NCI-H1048 (cell line): ENCODE data around the gene STARD10.
"Not testable (repeated sequence)": the region's sequence is repeated elsewhere in the genome, so short reads cannot be mapped to it uniquely, and the experiment has no call there.

ENCODE experiments used
- DNase-seq: peaks from one replicate; lab custom pipeline; 2025; lab: John Stamatoyannopoulos, UW

Gene STARD10

GRCh38 chr11:72807792-72808191 lies 13.9 kb upstream of the STARD10 start:
- DNase-seq = no peak

DNA sequence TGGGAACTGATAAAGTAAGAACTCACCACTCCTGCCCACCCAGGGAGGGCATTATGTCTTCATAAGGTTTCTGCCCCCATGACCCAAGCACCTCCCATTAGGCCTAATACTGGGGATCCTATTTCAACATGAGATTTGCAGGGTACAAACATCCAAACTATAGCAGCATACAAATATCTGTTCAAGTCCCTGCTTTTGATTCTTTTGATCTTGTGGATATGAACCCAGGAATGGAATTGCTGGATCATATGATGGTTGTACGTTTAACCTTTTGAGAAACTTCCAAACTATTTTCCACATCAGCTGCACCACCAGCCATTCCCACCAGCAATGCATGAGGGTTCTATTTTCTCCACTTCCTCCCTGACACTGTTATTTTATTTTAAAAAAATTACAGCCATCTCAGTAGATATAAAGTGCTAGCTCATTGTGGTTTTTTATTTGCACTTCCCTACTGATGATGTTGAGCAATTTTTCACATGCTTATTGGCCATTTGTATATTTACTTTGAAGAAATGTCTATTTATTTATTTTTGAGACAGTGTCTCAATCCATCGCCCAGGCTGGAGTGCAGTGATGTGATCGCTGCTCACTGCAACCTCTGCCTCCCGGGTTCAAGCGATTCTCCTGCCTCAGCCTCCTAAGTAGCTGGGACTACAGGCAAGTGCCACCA lies 13.3 kb upstream of the STARD10 start:
- no peak for DNase-seq

DNA sequence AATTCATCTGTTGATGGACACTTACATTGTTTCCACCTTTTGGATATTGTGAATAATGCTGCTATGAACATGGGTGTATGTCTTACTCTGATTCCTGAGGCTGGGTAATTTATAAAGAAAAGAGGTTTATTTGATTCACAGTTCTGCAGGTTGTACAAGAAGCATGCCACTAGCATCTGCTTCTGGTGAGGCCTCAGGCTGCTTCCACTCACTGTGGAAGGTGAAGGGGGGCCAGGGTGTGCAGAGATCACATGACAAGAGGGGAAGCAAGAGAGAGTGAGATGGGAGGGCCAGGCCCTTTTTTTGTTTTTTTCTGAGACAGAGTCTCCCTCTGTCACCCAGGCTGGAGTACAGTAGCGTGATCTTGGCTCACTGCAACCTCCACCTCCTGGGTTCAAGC lies 12.5 kb upstream of the STARD10 start:
- DNase-seq = not testable (repeated sequence)

GRCh38 chr11:72805216-72805615 lies 11.4 kb upstream of the STARD10 start:
- DNase-seq = no peak

DNA sequence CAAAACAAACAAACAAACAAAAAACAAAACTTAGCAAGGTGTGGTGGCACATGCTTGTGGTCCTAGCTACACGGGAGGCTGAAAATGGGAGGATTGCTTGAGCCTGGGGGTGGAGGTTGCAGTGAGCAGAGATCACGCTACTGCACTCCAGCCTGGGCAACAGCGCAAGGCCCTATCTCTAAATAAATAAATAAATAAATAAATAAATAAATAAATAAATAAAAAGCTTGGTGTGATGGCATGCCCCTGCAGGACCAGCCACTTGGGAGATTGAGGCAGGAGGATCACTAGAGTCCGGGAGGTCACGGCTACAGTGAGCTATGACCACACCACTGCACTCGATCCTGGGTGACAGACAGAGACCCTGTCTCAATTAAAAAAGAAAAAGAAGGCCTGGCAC lies 9.0 kb upstream of the STARD10 start:
- no peak for DNase-seq

DNA sequence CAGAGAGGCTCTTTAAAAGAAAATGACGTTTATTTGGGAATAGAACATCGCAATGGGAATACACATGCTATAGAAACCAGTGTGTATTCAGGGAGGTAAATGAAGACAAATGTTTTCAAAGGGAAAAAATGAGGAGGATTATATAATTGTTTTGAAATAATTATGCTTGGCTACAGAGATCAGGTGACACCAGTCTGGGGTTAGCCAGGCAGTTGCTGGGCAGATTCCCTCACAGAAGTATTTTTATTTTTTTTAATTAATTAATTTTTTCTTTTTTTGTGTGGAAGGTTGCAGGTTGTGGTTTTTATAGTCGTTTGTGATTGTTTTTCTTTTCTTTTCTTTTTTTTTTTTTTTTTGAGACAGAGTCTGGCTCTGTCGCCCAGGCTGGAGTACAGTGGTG lies 5.6 kb upstream of the STARD10 start:
- DNase-seq = no peak

DNA sequence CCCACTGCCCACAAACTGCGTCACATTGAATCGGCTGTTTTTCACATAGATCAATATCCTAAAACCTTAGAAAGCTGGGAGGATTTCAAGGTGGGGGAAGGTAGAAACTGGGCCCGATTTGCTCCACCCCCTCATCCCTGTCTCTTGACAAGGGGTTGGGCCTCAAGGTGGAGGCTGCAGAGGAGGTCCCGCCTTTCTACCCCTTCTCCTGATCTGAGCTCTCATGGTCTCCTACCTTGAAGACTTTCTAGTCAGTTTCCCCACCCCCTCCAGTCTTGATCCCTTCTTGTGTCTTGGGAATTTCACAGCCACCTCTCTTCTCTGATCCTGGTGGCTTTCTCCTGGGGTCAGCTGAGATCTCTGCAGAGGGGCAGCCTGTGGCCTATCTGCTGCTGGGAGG lies 4.5 kb upstream of the STARD10 start:
- DNase-seq = no peak

DNA sequence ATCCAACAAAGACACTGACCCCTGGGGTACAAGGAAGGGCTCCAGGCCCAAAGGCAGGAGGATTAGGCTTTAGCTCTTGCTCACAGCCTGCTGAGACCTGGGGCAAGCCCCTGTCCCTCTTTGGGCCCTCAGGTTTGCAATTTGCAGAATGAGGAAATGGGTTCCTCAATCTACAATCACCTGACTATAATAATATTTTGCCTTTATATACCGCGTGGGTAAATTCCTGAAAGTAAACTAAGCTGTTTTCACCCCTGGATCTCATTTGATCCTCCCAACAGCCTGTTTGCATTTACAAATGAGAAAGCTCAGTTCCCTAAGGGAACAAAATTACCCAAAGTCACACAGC lies 797 bp downstream of the STARD10 start:
- no peak for DNase-seq

DNA sequence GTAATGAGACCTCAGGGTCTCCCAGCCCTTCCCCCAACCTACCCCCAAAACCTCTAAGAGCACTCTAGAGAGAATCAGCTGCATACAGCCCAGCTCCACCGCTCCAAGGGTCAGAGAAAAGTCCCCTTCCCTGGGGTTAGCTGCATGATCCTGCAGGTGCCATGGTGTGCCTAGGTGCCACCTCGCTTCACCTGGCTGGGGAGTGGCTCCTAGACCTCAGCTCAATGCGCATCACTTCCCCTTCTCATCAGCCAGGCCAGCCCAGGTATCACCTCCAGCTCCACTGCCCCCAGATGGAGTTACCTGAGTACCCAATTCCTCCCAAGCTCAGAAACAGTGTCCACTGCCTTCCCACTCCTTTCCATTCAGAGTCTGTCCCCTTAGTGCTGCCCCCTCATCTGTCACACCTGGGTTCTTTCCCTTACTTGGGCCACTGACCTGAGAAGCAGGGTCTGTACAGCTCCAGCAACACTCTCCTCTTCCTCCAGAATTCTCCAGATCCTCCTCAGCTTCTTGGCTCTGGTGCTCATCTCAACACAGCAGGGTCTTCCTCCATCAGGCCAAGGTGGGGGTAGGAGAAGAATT lies 1.3 kb downstream of the STARD10 start:
- DNase-seq = no peak

- not testable (repeated sequence) for DNase-seq
These were observed 2.6 kb downstream of the STARD10 start for GRCh38 chr11:72791228-72791627.

- no peak for DNase-seq
These were observed 4.2 kb downstream of the STARD10 start for GRCh38 chr11:72789493-72790131.

DNA sequence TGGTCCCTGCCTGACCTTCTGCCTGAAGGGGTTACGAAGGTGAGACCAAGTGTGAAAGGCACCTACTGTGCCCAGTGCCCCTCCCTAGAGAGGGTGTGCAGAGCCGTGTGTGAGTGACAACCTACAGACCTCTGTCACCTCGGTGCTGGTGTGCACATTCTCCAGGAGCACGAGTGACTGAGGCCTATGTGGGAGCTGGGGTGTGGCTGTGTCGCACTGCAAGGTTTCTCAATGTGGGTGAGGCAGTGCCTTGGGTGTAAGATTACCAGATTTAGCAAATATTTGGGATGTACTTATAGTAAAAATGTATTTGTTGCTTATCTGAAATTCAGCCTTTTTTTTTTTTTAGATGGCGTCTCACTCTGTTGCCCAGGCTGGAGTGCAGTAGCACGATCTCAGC lies 5.6 kb downstream of the STARD10 start:
- DNase-seq = no peak

DNA sequence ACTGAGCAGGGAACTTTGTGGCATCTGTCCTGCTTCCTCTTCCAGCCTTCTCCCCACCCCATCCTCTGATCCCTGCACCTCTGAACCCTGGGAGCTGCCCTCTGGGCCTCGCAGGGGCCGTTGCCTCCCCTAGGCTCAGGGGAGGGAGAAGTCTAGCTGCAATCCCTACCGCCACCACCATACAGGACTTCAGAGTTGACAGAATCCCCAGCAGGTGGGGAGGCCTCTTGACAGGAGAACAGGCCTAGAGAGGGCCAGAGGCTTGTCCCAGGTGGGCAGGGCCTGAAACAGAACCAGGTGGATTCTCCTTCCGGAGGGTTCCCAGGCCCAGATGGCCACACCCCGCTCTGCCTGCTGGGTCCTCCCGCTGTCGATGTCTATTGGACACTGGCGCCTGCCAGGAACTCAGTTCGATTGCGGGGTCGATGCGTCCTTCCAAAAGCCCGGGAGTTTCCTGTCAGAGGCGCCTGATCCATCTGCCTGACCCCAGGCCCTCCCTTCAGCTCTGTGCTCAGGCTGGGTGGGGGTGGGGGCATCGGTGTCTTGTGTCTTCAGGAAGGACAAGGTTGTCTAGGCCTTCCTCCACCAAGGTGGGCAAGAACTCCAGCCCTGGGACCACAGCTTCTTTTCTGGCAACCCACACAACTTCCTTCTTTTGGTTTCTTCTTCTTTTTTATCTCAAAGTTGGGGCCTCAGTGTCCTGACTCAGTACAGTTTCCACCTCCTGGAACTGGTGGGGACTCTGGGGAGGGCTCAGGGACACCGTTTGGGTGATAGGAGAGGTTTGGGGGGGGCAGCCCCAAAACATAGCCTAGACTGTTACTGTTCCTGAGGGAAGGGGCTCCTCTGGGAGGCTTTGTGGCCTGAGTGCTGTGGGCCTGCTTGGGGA lies 6.4 kb downstream of the STARD10 start:
- no peak for DNase-seq

DNA sequence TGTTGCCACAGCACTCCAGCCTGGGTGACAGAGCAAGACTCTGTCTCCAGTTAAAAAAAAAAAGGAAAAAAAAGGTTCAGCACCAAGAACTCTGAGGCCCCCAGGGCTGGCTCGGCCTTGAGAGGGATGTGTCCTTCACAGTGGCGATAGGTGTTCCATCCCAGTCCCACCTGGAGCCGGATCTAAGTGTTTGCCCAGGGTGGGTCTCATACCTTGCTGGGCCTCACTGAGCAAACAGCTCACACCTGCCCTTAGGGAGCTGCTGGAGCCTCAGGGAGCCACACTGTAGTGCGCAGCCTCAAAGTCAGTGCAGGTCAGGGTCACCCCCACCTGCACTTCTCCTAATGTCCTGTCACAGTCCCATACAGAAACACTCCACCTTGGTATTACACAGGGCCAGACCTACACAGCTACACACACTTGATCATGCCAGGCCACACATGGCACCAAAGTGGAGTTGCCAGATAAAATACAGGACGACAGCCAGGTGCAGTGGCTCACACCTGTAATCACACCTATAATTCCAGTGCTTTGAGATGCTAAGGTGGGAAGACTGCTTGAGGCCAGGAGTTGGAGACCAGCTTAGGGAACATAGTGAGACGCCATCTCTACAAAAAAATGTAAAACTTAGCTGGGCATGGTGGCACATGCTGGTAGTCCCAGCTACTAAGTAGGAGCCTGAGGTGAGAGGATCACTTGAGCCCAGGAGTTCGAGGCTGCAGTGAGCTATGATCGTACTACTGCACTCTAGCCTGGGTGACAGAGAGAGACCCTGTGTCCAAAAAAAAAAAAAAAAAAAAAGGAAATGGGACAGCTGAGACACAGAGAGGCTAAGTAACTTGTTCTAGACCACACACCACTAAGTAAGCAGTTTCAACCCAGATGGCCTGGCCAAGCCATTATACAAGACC lies 7.3 kb downstream of the STARD10 start:
- no peak for DNase-seq

DNA sequence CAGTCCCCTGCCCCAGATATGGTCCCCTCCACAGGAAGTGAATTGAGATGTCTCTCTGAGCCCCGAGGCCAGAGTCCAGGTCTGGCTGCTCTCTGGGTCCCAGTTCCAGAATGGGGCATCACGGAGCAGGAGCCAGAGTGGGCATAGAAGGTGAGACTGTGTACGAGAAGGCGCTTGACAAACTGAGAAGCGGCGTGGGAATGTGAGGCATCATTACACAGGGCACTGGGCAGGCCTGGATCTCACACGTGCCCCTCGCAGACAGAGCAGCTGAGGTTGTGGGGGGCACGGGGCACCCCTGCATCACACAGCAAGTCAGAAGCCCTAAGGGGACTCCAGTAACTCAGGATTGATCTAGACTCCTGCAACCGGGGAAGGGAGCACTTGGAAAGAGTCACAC lies 9.2 kb downstream of the STARD10 start:
- DNase-seq = no peak

DNA sequence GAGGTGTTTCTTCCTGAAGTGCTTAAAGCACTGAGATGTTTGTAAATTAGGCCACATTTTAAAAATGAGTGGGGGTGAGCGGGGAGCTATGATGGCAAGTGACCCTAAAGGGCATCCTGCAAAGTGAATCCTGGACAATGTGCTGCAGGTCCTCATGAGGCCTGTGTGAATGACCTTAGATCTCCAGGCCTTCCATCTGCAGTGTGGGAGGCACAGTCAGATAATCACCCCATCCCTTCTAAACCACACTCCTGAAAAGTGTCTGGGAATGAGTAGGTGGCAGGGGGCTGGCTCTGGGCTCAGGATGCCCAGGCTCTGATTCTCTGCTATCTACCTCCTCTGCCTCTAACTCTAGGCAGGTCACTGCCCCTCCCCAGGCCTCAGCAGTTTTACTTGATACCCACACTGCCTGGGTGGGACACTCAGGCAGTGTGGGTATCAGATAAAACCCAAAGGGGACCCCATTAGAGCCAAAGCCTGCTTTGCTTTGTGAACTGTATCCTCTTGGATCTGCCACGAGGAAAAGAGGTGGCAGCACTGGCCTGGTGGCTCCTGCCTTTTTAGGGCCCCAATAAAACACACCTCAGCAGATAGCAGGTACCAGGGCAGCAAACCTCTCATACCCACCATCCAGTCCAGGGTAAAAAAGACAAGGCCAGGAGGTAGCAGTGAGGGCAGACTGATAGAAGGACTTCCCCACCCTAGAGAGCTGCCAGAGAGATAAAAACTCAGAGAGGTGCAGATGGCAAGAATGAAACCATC lies 10.5 kb downstream of the STARD10 start:
- DNase-seq = no peak

DNA sequence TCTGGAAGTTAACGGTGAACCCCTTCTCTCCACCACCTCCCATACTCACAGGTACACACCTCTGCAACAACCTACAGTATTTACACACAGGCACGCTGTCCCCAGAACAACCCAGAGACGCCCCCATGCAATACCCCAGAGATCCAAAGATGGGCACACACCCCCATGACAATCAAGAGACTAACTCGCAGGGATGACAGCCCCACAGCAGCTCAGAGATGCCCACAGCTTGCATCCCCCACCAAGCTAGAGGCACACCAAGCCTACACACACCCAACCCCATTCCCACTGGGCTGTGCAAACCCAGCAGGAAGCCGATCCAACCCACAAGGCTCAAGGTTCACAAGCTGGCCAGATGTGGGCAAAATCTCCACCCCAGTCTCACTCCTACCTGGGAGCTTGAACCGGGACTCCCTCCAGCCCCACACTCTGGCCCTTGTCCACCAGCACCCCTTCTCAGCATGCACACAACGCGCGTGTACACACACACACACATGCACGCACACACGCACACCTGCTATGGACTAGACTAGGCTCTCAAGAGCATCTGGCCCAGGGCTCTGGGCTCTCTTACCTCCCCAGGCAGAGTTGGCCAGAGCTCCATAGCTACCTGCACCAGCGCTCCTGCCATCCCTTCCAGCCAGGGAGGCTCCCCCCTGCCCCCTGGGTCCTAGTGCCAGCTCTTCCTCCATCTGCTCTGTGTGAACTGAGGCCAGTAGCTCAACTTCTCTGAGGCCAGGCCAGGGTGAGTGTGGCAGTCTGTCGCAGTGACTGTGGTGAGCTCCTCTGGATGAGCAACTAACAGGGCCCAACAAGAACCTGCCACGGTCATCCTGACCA lies 11.5 kb downstream of the STARD10 start:
- no peak for DNase-seq

DNA sequence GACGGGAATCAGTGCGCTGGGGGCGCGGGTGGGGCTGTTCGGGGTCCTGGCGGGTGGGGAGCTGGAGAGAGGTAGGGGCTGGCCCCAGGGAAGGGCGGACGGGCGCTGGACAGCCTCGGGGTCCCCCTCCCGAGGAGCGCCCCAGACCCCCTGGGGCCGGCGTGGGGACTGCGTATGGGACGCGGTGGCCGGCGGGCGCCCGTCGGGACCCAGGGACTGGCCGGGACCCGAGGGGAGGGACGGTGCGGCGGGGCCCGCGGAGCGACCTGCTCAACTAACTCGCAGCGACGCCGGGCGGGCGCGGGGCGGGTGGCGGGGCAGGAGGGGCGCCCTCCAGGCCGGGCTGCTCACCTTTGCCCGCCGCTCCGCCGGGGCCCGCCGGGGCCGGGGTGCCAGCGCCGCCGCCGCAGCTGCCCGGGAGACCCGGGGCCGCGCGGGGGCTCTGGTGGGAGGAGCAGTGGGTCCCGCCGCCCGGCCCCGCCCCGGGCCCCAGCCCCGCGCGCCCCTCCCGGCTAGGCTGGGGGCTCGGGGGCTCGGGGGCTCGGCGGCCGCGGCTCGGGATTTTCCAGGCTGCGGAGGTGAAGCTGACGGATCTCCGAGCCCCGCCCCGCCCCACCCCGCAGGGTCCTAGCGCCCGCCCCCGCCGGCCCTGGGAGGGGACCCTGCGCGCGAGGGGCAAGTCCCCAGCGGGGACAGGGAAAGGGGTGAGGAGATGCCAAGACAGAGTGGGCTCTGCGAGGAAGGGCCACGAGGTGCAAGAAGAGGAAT lies 12.3 kb downstream of the STARD10 start:
- peak; percentile 11 for DNase-seq

- peak; percentile 18 for DNase-seq
These were observed 12.9 kb downstream of the STARD10 start for GRCh38 chr11:72781063-72781312.
